ENCODE results near the gene CAMK1.

CAMK1 gene

DNA sequence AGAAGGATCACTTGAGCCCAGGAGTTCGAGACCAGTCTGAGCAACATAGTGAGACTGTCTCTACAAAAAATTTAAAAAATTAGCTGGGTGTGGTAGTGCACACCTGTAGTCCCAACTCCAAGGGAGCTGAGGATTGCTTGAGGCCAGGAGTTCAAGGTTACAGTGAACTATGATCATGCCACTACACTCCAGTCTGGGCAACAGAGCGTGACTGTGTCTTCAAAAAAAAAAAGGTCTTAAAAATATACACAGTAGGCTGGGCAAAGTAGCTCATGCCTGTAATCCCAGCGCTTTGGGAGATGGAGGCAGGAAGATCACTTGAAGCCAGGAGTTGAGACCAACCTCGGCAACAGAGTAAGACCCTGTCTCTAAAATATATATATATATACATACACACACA, 11.2 kb upstream of the CAMK1 start:
- no peak overlapping the region for H3K4me3 ChIP-seq (ENCODE audit: low read depth, low read length)
- DNase-seq (ENCODE audit: low read depth): no peak
- TF ChIP-seq, protein P1, sequence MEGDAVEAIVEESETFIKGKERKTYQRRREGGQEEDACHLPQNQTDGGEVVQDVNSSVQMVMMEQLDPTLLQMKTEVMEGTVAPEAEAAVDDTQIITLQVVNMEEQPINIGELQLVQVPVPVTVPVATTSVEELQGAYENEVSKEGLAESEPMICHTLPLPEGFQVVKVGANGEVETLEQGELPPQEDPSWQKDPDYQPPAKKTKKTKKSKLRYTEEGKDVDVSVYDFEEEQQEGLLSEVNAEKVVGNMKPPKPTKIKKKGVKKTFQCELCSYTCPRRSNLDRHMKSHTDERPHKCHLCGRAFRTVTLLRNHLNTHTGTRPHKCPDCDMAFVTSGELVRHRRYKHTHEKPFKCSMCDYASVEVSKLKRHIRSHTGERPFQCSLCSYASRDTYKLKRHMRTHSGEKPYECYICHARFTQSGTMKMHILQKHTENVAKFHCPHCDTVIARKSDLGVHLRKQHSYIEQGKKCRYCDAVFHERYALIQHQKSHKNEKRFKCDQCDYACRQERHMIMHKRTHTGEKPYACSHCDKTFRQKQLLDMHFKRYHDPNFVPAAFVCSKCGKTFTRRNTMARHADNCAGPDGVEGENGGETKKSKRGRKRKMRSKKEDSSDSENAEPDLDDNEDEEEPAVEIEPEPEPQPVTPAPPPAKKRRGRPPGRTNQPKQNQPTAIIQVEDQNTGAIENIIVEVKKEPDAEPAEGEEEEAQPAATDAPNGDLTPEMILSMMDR (IDR thresholded peaks at IDR 0.05; ENCODE audit: insufficient read depth, low read depth, low read length, missing control alignments): no peak

DNA sequence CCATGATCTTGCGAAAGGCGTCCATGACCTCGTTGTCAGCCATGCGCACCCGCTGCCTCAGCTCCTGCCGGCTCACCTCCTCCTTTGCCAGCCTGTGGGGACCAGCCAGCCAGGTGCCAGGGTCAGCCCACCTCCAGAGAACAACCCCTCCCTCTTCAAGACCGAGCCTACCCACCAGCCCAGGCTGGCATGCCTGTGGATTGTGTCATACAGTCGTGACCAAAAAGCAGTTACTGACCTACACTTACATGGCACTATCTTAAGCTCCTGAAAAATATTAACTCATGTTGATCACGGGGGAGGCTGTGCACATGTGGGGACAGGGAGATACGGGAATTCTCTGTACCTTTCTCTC, 10.7 kb upstream of the CAMK1 start:
- no peak overlapping the region for H3K4me3 ChIP-seq (ENCODE audit: low read depth, low read length)
- TF ChIP-seq, protein P1 (IDR thresholded peaks at IDR 0.05; ENCODE audit: insufficient read depth, low read depth, low read length, missing control alignments): no peak
- no peak for DNase-seq (ENCODE audit: low read depth)

DNA sequence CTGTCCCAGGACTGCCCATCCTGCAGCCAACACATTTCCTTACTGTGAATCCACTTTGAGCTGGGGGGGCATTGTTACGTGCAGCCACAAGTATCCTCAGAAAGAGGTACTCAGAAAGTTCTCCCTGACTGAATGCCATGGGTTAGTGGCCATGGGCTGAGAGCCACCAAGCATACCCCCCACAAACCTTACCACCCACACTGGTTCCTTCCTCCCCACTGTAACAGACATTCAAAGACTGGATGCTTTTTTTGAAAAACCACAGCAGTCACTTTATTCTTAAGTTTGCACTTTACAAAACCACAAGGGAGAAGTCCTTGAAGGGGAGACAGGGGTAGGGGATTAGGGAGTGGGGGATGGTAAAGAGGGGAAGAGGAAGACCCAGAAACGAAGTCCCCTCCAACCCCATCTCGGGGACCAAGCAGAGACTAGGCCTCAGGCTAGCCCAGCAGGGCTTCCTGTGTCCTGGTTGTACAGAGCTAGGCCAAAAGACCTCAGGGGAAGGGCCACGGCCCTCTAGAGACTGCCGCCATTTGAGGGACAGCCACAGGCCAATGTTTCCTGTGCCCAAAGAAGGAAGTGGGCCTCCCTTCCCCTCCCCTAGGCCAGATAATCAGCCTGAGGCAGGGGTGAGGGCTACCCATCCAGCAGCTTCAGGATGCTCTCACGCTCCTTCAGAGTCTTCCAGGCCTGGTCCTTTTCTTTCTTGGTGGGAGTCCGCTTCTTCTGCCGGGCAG, 10.1 kb upstream of the CAMK1 start:
- peak; percentile 61 for DNase-seq (ENCODE audit: low read depth)
- TF ChIP-seq, protein P1 (IDR thresholded peaks at IDR 0.05; ENCODE audit: insufficient read depth, low read depth, low read length, missing control alignments): no peak
- H3K4me3 ChIP-seq (ENCODE audit: low read depth, low read length): no peak overlapping the region

DNA sequence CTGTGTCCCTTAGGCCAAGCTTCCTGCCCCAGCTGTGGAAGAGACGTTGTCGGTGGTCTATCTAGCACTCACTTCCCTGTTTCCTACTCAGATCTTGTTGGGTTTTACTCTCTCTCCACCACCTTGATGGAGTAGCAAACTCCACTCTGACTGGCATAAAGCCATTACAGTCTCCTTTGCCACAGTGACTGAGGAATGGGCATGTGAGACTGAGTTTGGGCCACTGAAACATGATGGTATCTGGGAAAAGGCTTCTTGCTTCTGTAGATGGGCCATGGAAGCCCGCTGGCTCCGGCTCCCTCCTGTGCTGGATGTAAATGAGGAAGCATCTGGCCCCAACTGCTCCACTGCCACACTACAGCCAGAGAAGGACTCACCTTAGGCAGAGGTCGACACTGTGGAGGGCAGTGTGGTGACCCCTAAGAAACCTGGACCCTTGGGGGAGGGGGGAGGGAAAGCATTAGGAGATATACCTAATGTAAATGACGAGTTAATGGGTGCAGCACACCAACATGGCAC, 9.4 kb upstream of the CAMK1 start:
- TF ChIP-seq, protein P1 (IDR thresholded peaks at IDR 0.05; ENCODE audit: insufficient read depth, low read depth, low read length, missing control alignments): no peak
- no peak for DNase-seq (ENCODE audit: low read depth)
- no peak overlapping the region for H3K4me3 ChIP-seq (ENCODE audit: low read depth, low read length)

DNA sequence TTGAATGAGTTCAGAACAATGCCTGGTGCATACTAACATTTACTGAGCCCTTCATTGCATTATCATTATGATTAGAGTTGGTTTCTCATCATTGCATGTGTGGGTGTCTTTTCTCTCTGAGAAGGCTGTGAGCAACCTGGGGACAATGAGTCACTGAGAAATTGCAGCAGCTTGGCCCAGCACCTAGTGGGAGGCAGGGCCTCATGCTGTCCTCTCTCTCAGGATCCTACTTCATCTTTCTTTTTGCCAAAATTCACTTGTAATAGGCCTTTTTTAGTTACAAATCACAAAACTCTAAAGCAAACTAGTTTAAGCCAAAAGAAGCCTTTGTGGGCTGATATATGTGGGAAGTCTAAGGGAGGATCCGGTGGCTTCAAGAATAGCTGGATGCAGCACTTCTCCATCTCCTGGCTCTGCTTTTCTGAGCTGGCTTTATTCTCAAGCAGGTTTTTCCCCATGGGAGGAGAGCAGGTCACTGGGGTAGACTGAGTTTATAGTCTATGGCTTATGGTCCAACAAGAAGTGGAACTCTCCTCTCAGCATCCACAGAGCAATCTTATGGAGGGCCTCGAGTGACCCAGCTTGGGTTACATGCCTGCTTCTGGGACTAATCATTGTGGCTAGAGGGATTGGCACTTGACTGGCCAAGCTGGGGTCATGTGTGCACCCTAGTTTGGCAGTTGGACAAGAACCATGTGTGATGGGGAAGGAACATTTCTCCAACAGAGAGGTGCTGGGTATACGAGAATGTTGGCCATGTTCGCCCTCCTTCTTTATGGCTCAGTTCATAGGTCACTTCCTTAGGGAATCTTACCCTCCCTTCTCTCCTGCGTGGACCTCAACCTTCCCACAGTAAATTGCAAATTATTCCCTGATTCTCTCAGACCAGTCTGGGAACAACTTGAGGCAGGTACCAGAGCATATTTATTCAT, 8.7 kb upstream of the CAMK1 start:
- no peak overlapping the region for H3K4me3 ChIP-seq (ENCODE audit: low read depth, low read length)
- DNase-seq (ENCODE audit: low read depth): no peak
- TF ChIP-seq, protein P1 (IDR thresholded peaks at IDR 0.05; ENCODE audit: insufficient read depth, low read depth, low read length, missing control alignments): no peak

DNA sequence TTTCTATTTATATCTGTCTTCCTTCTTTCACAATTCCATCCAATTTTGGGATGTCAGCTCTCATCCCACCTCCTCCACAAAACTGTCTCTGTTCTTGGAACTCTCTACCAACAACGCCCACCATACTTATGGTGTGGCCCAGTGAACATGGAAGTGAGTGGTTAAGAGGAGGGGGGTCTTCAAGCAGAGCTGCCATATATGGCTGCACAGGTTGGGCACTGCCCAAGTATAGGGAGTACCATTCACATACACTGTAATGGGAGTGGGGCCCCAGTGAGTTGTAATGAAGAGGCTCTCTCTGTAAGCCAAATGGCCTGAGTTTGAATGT, 7.9 kb upstream of the CAMK1 start:
- TF ChIP-seq, protein P1 (IDR thresholded peaks at IDR 0.05; ENCODE audit: insufficient read depth, low read depth, low read length, missing control alignments): no peak

More for the DNA sequence above, 7.9 kb upstream of the CAMK1 start:
- no peak for DNase-seq (ENCODE audit: low read depth)
- no peak overlapping the region for H3K4me3 ChIP-seq (ENCODE audit: low read depth, low read length)
